HEK293T (cell line): ENCODE results near the gene SPATS2L.

Experiments used
- ARNT ChIP-seq: fragments of 450-650 bp; IDR thresholded peaks from 2 replicates; pipeline ENCODE4 v1.6.1; 2017; ENCODE audit warnings: mild to moderate bottlenecking
- BHLHE40 ChIP-seq: fragments of 450-650 bp; IDR thresholded peaks from 2 replicates; pipeline ENCODE4 v1.6.1; 2016; ENCODE audit warnings: mild to moderate bottlenecking, moderate library complexity, borderline replicate concordance
- CTBP1 ChIP-seq: fragments of 450-650 bp; IDR thresholded peaks from 2 replicates; pipeline ENCODE4 v1.6.1; 2016; ENCODE audit warnings: borderline replicate concordance
- ELF4 ChIP-seq: fragments of 450-650 bp; IDR thresholded peaks from 2 replicates; pipeline ENCODE4 v1.6.1; 2017; ENCODE audit warnings: antibody characterized with exemption
- FOXA1 ChIP-seq: fragments of 450-650 bp; IDR thresholded peaks from 2 replicates; pipeline ENCODE4 v1.6.1; 2016; ENCODE audit warnings: mild to moderate bottlenecking
- FOXM1 ChIP-seq: fragments of 450-650 bp; IDR thresholded peaks from 2 replicates; pipeline ENCODE4 v1.6.1; 2017; ENCODE audit warnings: mild to moderate bottlenecking, borderline replicate concordance
- L3MBTL2 ChIP-seq: fragments of 450-650 bp; conservative IDR thresholded peaks from 2 replicates; pipeline ENCODE4 v1.6.1; 2016; ENCODE audit warnings: mild to moderate bottlenecking
- NFRKB ChIP-seq: fragments of 450-650 bp; IDR thresholded peaks from 2 replicates; pipeline ENCODE4 v1.6.1; 2016; ENCODE audit warnings: mild to moderate bottlenecking, moderate library complexity
- SP1 ChIP-seq: fragments of 450-650 bp; IDR thresholded peaks from 2 replicates; pipeline ENCODE4 v1.6.1; 2017
- SUZ12 ChIP-seq: fragments of 450-650 bp; IDR thresholded peaks from 2 replicates; pipeline ENCODE4 v1.6.1; 2016; ENCODE audit warnings: mild to moderate bottlenecking
- TARDBP ChIP-seq: fragments of 450-650 bp; IDR thresholded peaks from 2 replicates; pipeline ENCODE4 v1.6.1; 2016
- ZNF384 ChIP-seq: fragments of 450-650 bp; IDR thresholded peaks from 2 replicates; pipeline ENCODE4 v1.6.1; 2016
- TF ChIP-seq, protein P1 (sequence below): fragments of 450-650 bp; IDR thresholded peaks from 2 replicates; pipeline ENCODE4 v1.6.1; 2016

DNA sequence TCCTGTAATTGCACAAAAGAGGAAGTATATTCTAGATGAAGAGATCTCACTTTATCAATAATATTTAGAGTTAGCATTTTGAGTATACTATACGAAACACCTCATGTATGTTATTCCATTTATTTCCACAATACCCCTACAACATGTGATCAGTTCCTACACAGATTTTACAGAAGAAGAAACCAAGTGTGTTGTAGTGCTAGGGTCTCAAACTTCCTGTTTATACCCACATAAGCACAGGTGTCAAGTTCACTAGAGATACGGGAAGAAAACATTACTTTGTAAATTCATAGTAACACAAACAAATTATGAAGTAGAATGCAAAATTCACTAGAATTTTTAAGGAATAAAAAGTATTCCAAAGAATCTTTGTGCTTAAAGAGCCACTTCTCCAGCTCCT, 157.0 kb downstream of the SPATS2L start:
- TF ChIP-seq FOXA1, result no peak
- no peak for TF ChIP-seq CTBP1
- TF ChIP-seq BHLHE40, result no peak
- TF ChIP-seq ELF4, result no peak
- TF ChIP-seq ZNF384, result no peak
- TF ChIP-seq ARNT, result no peak
- TF ChIP-seq SP1, result no peak
- TF ChIP-seq, protein P1, sequence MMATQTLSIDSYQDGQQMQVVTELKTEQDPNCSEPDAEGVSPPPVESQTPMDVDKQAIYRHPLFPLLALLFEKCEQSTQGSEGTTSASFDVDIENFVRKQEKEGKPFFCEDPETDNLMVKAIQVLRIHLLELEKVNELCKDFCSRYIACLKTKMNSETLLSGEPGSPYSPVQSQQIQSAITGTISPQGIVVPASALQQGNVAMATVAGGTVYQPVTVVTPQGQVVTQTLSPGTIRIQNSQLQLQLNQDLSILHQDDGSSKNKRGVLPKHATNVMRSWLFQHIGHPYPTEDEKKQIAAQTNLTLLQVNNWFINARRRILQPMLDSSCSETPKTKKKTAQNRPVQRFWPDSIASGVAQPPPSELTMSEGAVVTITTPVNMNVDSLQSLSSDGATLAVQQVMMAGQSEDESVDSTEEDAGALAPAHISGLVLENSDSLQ, result no peak
- no peak for TF ChIP-seq L3MBTL2
- TF ChIP-seq NFRKB, result no peak
- no peak for TF ChIP-seq SUZ12
- no peak for TF ChIP-seq FOXM1
- TF ChIP-seq TARDBP, result no peak
